NT2/D1 (cell line): ENCODE results near the gene GLRA1.

Experiments used
- YY1 ChIP-seq: IDR thresholded peaks from 2 replicates; pipeline ENCODE4 v1.6.1; 2011; ENCODE audit not compliant: insufficient read length, insufficient read depth
- ZNF274 ChIP-seq: IDR thresholded peaks from 2 replicates; pipeline ENCODE4 v1.6.1; 2011; ENCODE audit warnings: mild to moderate bottlenecking, low read depth, low read length

- no peak for TF ChIP-seq YY1
- no peak for TF ChIP-seq ZNF274
These were observed 13.2 kb upstream of the GLRA1 start for GRCh38 chr5:151937851-151938250.
